Panc1 (cell line): Measurements from ENCODE around the gene SOD1. TPM values are rescaled to one million over a fixed set of nuclear protein-coding genes. Genes with fewer than 3 reads are reported as not detected.

ENCODE experiments used
- ATAC-seq: fragments of 200-7000 bp; cut with Tn5 transposase; 2 replicates; pipeline ENCODE4 v1.9.1; 2020; ENCODE audit warnings: mild to moderate bottlenecking, moderate library complexity
- BruUV-seq: library from RNA; stranded (reverse); fragments of 400-500 nt; replicated peaks from 2 replicates; lab custom pipeline; 2021; lab: Mats Ljungman, UMichigan
- CTCF ChIA-PET: fragments of 300-600 bp; sonication (Branson Sonifier 250); formaldehyde crosslinking; loops from one replicate; lab custom pipeline; 2022; ENCODE audit warnings: antibody characterized with exemption; lab: Charles Lee
- POLR2A ChIA-PET: fragments of 300-600 bp; sonication (Branson Sonifier 250); formaldehyde crosslinking; loops from one replicate; lab custom pipeline; 2022; ENCODE audit warnings: antibody characterized with exemption; lab: Charles Lee
- DNase-seq: peaks from one replicate; pipeline ENCODE4 v3.0.0-alpha.2; 2010; ENCODE audit warnings: low read depth, low spot score
- H3K27ac ChIP-seq: 2 replicates; pipeline ENCODE4 v1.5.1; 2011; ENCODE audit warnings: mild to moderate bottlenecking, low read length, inconsistent platforms
- H3K27me3 ChIP-seq: fragments of 200-500 bp; sonication (Bioruptor generic); 2 replicates; pipeline ENCODE4 v1.6.0; 2014; ENCODE audit warnings: low read length, inconsistent platforms; ENCODE audit not compliant: control insufficient read depth, insufficient read depth
- H3K36me3 ChIP-seq: fragments of 200-500 bp; sonication (Bioruptor generic); 2 replicates; pipeline ENCODE4 v1.5.1; 2014; ENCODE audit warnings: inconsistent platforms, mild to moderate bottlenecking, low read length, moderate library complexity; ENCODE audit not compliant: control insufficient read depth, insufficient read depth
- H3K4me1 ChIP-seq: 2 replicates; pipeline ENCODE4 v1.5.1; 2011; ENCODE audit warnings: inconsistent platforms, mild to moderate bottlenecking, low read length, moderate library complexity; ENCODE audit not compliant: control insufficient read depth, insufficient read depth
- H3K4me3 ChIP-seq, 2 experiments: 2 replicates each; pipeline ENCODE4 v1.5.1; 2011 to 2012; ENCODE audit warnings: low read depth in 2 of 2, low read length in 2 of 2, mild to moderate bottlenecking in 2 of 2, inconsistent platforms in 1 of 2, moderate library complexity in 1 of 2
- H3K9me3 ChIP-seq: fragments of 200-500 bp; sonication (Bioruptor generic); 2 replicates; pipeline ENCODE4 v1.5.1; 2014; ENCODE audit warnings: low read depth, mild to moderate bottlenecking, inconsistent platforms, low read length, moderate library complexity; ENCODE audit not compliant: control insufficient read depth, insufficient read depth
- POLR2AphosphoS5 ChIP-seq: IDR thresholded peaks from 2 replicates; pipeline ENCODE4 v1.6.1; 2012; ENCODE audit warnings: mild to moderate bottlenecking, low read depth, low read length, moderate library complexity
- SIN3A ChIP-seq: IDR thresholded peaks from 2 replicates; pipeline ENCODE4 v1.6.1; 2012; ENCODE audit warnings: low read depth, mild to moderate bottlenecking, low read length, moderate library complexity, borderline replicate concordance; ENCODE audit not compliant: insufficient read depth
- TCF7L2 ChIP-seq: IDR thresholded peaks from 2 replicates; pipeline ENCODE4 v1.6.1; 2011; ENCODE audit warnings: mild to moderate bottlenecking, low read depth, low read length, inconsistent platforms
- in situ Hi-C: cut with HindIII; loops from 2 replicates; pipeline ENCODE4 v1.10.0; 2016; ENCODE audit warnings: low sequenced_read_pairs, low pct_unique_long_range_greater_than_20kb
- intact Hi-C: fragments of 100-400 bp; cut with micrococcal nuclease; formaldehyde crosslinking; loops from one replicate; pipeline ENCODE4 v1.10.0; 2022; ENCODE audit not compliant: unreplicated experiment
- total RNA-seq: library from RNA; stranded (reverse); gene quantifications from one replicate; pipeline ENCODE4 v1.2.1, GENCODE V29; 2021; ENCODE audit not compliant: unreplicated experiment
- TF ChIP-seq, protein P1 (sequence below), 2 experiments: IDR thresholded peaks; 2 replicates each; pipeline ENCODE4 v1.6.1; 2011 to 2012; ENCODE audit warnings: low read depth in 2 of 2, control low read depth in 1 of 2, low read length in 1 of 2, mild to moderate bottlenecking in 1 of 2, moderate library complexity in 1 of 2; ENCODE audit not compliant: insufficient read depth in 1 of 2
- TF ChIP-seq, protein P2 (sequence below): fragments of 450-650 bp; IDR thresholded peaks from 2 replicates; pipeline ENCODE4 v1.5.1; 2017; ENCODE audit warnings: mild to moderate bottlenecking

Gene SOD1
- total RNA-seq, 1 experiment from 2014 or later: 221 TPM

DNA sequence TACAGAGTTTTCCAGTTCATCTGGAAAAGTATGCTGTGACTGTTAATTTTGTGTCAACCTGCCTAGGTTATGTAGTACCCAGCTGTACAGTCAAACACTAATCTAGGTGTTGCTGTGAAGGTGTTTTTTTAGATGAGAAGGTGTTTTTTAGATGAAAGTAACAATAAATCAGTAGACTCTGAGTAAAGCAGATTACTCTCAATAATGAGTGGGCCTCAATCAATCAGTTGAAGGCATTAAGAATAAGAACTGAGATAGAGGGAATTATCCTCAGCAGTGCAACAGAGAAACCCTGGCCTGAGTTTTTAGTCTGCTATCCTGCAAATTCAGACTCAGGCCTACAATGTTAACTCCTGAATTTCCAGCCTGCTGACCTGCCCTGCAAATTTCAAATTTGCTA lies 39.0 kb downstream of the SOD1 start:
- H3K27me3 ChIP-seq: no peaks in the 10 kb centered on the region
- H3K27ac ChIP-seq: no peak overlapping the region
- no peak for DNase-seq
- H3K4me3 ChIP-seq: no peak overlapping the region
- peaks cover 55% of the 10 kb centered on the region for H3K36me3 ChIP-seq
- no peak for TF ChIP-seq POLR2AphosphoS5
- TF ChIP-seq, protein P1, sequence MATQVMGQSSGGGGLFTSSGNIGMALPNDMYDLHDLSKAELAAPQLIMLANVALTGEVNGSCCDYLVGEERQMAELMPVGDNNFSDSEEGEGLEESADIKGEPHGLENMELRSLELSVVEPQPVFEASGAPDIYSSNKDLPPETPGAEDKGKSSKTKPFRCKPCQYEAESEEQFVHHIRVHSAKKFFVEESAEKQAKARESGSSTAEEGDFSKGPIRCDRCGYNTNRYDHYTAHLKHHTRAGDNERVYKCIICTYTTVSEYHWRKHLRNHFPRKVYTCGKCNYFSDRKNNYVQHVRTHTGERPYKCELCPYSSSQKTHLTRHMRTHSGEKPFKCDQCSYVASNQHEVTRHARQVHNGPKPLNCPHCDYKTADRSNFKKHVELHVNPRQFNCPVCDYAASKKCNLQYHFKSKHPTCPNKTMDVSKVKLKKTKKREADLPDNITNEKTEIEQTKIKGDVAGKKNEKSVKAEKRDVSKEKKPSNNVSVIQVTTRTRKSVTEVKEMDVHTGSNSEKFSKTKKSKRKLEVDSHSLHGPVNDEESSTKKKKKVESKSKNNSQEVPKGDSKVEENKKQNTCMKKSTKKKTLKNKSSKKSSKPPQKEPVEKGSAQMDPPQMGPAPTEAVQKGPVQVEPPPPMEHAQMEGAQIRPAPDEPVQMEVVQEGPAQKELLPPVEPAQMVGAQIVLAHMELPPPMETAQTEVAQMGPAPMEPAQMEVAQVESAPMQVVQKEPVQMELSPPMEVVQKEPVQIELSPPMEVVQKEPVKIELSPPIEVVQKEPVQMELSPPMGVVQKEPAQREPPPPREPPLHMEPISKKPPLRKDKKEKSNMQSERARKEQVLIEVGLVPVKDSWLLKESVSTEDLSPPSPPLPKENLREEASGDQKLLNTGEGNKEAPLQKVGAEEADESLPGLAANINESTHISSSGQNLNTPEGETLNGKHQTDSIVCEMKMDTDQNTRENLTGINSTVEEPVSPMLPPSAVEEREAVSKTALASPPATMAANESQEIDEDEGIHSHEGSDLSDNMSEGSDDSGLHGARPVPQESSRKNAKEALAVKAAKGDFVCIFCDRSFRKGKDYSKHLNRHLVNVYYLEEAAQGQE (IDR thresholded peaks at IDR 0.05; ENCODE audit: insufficient read depth in 1 of 2, low read depth in 2 of 2, low read length in 1 of 2): no peak
- no peak for TF ChIP-seq TCF7L2
- TF ChIP-seq, protein P2, sequence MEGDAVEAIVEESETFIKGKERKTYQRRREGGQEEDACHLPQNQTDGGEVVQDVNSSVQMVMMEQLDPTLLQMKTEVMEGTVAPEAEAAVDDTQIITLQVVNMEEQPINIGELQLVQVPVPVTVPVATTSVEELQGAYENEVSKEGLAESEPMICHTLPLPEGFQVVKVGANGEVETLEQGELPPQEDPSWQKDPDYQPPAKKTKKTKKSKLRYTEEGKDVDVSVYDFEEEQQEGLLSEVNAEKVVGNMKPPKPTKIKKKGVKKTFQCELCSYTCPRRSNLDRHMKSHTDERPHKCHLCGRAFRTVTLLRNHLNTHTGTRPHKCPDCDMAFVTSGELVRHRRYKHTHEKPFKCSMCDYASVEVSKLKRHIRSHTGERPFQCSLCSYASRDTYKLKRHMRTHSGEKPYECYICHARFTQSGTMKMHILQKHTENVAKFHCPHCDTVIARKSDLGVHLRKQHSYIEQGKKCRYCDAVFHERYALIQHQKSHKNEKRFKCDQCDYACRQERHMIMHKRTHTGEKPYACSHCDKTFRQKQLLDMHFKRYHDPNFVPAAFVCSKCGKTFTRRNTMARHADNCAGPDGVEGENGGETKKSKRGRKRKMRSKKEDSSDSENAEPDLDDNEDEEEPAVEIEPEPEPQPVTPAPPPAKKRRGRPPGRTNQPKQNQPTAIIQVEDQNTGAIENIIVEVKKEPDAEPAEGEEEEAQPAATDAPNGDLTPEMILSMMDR: no peak
- no peak for TF ChIP-seq SIN3A
- intact Hi-C loops (no loop called here), in situ Hi-C loops (no loop called here)
- no peak for ATAC-seq
- no peaks in the 10 kb centered on the region for H3K4me1 ChIP-seq
- no peaks in the 10 kb centered on the region for H3K9me3 ChIP-seq
- BruUV-seq: no TSS peak
- CTCF ChIA-PET: no interaction called here
- POLR2A ChIA-PET: no interaction called here

DNA sequence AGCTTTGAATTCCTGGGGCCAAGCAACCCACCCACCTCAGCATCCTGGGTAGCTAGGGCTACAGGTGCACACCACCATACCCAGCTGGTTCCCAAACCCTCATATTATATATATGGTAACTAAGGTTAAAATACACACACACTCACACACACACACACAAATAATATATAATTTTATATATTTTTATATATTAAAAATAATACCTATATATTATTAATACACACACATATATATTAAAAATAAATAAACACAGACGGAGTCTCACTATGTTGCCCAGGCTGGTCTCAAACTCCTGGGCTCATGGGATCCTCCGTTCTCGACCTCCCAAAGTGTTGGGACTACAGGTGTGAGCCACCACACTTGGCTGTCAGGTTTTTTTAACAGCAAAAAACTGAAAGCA lies 40.5 kb downstream of the SOD1 start:
- no peak overlapping the region for H3K4me3 ChIP-seq
- ChIA-PET POLR2A (no interaction called here), CTCF (no interaction called here)
- no peaks in the 10 kb centered on the region for H3K27me3 ChIP-seq
- in situ Hi-C loops (no loop called here), intact Hi-C loops (no loop called here)
- DNase-seq (no peak), ATAC-seq (no peak)
- H3K4me1 ChIP-seq: no peaks in the 10 kb centered on the region
- peaks cover 39% of the 10 kb centered on the region for H3K36me3 ChIP-seq
- TF ChIP-seq, protein P2: no peak
- no peak for TF ChIP-seq POLR2AphosphoS5
- H3K9me3 ChIP-seq: no peaks in the 10 kb centered on the region
- BruUV-seq: no TSS peak
- no peak overlapping the region for H3K27ac ChIP-seq
